Measurements from ENCODE around the gene NDST3.
"Not testable (repeated sequence)": the region's sequence is repeated elsewhere in the genome, so short reads cannot be mapped to it uniquely, and the experiment has no call there.

Gene NDST3

DNA sequence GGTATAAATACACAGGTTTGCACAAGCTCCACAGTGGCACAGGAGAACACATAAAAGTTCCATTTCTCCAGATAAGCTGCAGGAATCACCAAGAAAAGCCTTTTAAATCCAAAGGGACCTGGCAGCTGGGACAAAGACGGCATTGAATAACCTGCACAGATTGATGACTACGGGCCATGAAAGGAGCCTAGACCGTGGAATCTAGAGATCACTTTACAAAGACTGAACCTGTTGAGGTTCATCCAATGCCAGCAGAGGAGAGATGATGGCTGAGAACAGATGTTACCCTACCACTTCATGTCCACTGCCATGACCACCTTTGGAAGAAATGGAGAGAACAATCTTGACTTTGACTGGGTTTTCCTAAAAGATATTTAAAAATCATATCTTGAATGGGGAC, 229.8 kb downstream of the NDST3 start:
- H4K20me1 ChIP-seq (ENCODE audit: control insufficient read depth, insufficient read depth, low read depth, low read length), result no peaks in the 10 kb centered on the region

DNA sequence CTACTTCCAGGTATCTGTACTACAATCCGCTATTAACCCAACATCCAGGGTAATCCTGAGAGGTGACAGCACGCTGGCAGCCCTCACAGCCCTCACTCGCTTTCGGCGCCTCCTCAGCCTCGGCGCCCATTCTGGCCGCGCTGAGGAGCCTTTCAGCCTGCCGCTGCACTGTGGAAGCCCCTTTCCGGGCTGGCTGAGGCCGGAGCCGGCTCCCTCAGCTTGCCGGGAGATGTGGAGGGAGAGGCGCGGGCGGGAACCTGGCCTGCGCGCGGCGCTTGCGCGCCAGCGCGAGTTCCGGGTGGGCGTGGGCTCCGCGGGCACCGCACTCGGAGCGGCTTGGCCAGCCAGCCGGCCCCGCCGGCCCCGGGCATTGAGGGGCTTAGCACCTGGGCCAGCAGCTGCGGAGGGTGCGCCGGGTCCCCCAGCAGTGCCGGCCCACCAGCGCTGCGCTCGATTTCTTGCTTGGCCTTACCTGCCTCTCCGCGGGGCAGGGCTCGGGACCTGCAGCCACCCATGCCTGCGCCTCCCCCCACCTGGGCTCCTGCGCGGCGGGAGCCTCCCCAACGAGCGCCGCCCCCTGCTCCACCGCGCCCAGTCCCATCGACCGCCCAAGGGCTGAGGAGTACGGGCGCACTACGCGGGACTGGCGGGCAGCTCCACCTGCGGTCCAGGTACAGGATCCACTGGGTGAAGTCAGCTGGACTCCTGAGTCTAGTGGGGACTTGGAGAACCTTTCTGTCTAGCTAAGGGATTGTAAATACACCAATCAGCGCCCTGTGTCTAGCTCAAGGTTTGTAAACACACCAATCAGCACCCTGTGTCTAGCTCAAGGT, 231.2 kb downstream of the NDST3 start:
- no peaks in the 10 kb centered on the region for H3K9me2 ChIP-seq (replicated peaks; ENCODE audit: control insufficient read depth, low read length)
- H3K27me3 ChIP-seq (ENCODE audit: control insufficient read depth, low read length), result no peaks in the 10 kb centered on the region
- H4K20me1 ChIP-seq (ENCODE audit: control insufficient read depth, insufficient read depth, low read depth, low read length), result no peaks in the 10 kb centered on the region
- no peak overlapping the region for H3K4me3 ChIP-seq (ENCODE audit: low read length)
- TF ChIP-seq EZH2phosphoT487 (IDR thresholded peaks at IDR 0.05; ENCODE audit: borderline replicate concordance, low read length), result no peak
- no peaks in the 10 kb centered on the region for H3K4me1 ChIP-seq (ENCODE audit: control insufficient read depth, low read length)
- no peaks in the 10 kb centered on the region for H3K79me2 ChIP-seq (ENCODE audit: control insufficient read depth, low read length)
- no peaks in the 10 kb centered on the region for H3K36me3 ChIP-seq (ENCODE audit: control insufficient read depth, low read length)
- no peaks in the 10 kb centered on the region for H3K9me3 ChIP-seq (ENCODE audit: control insufficient read depth, insufficient read depth, low read length)
- no peaks in the 10 kb centered on the region for H3F3A ChIP-seq (ENCODE audit: control insufficient read depth, insufficient read depth)
- H3K27ac ChIP-seq (ENCODE audit: low read depth, low read length), result no peak overlapping the region
- H3K4me2 ChIP-seq (ENCODE audit: low read length), result no peak overlapping the region

More for the DNA sequence above, 229.8 kb downstream of the NDST3 start:
- TF ChIP-seq, protein P1, sequence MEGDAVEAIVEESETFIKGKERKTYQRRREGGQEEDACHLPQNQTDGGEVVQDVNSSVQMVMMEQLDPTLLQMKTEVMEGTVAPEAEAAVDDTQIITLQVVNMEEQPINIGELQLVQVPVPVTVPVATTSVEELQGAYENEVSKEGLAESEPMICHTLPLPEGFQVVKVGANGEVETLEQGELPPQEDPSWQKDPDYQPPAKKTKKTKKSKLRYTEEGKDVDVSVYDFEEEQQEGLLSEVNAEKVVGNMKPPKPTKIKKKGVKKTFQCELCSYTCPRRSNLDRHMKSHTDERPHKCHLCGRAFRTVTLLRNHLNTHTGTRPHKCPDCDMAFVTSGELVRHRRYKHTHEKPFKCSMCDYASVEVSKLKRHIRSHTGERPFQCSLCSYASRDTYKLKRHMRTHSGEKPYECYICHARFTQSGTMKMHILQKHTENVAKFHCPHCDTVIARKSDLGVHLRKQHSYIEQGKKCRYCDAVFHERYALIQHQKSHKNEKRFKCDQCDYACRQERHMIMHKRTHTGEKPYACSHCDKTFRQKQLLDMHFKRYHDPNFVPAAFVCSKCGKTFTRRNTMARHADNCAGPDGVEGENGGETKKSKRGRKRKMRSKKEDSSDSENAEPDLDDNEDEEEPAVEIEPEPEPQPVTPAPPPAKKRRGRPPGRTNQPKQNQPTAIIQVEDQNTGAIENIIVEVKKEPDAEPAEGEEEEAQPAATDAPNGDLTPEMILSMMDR (IDR thresholded peaks at IDR 0.05; ENCODE audit: low read depth, low read length, poor library complexity, severe bottlenecking), result no peak
- no peak for TF ChIP-seq EZH2phosphoT487 (IDR thresholded peaks at IDR 0.05; ENCODE audit: borderline replicate concordance, low read length)
- H3K9me3 ChIP-seq (ENCODE audit: control insufficient read depth, insufficient read depth, low read length), result no peaks in the 10 kb centered on the region
- no peaks in the 10 kb centered on the region for H3K36me3 ChIP-seq (ENCODE audit: control insufficient read depth, low read length)
- no peaks in the 10 kb centered on the region for H3K27me3 ChIP-seq (ENCODE audit: control insufficient read depth, low read length)
- no peak overlapping the region for H3K27ac ChIP-seq (ENCODE audit: low read depth, low read length)
- H3K4me1 ChIP-seq (ENCODE audit: control insufficient read depth, low read length), result no peaks in the 10 kb centered on the region
- no peaks in the 10 kb centered on the region for H3F3A ChIP-seq (ENCODE audit: control insufficient read depth, insufficient read depth)
- H3K4me2 ChIP-seq (ENCODE audit: low read length), result no peak overlapping the region
- H3K79me2 ChIP-seq (ENCODE audit: control insufficient read depth, low read length), result no peaks in the 10 kb centered on the region
- H3K4me3 ChIP-seq (ENCODE audit: low read length), result no peak overlapping the region
- H3K9me2 ChIP-seq (replicated peaks; ENCODE audit: control insufficient read depth, low read length), result no peaks in the 10 kb centered on the region

DNA sequence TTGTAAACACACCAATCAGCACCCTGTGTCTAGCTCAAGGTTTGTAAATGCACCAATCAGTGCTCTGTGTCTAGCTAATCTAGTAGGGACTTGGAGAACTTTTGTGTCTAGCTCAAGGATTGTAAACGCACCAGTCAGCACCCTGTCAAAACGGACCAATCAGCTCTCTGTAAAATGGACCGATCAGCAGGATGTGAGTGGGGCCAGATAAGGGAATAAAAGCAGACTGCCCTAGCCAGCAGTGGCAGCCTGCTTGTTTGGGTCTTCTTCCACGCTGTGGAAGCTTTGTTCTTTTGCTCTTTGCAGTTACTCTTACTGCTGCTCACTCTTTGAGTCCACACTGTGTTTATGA, 231.8 kb downstream of the NDST3 start:
- H3K4me1 ChIP-seq (ENCODE audit: control insufficient read depth, low read length); H4K20me1 ChIP-seq (ENCODE audit: control insufficient read depth, insufficient read depth, low read depth, low read length); H3K9me3 ChIP-seq (ENCODE audit: control insufficient read depth, insufficient read depth, low read length); H3K27me3 ChIP-seq (ENCODE audit: control insufficient read depth, low read length); H3K36me3 ChIP-seq (ENCODE audit: control insufficient read depth, low read length); H3K4me2 ChIP-seq (ENCODE audit: low read length); H3F3A ChIP-seq (ENCODE audit: control insufficient read depth, insufficient read depth); H3K27ac ChIP-seq (ENCODE audit: low read depth, low read length); H3K79me2 ChIP-seq (ENCODE audit: control insufficient read depth, low read length); H3K4me3 ChIP-seq (ENCODE audit: low read length); H3K9me2 ChIP-seq (replicated peaks; ENCODE audit: control insufficient read depth, low read length): not testable (repeated sequence)

DNA sequence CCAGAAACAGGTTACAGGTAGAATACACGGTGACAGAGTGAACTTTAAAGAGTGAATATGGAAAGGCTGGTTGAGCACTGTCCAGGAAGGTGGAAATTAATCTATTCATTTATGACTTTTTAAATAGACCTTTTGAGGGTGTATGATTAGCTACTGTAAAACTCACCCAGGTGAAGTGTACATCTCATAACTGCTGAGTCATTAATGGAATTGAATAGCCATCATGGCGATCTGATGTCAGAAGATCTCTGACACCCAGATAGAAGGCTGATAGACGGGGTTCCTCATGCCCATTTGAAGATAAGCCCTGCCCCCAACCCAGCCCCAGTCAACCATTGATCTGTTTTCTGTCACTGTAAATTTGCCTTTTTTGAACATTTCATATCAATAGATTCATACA, 234.5 kb downstream of the NDST3 start:
- no peaks in the 10 kb centered on the region for H3K9me3 ChIP-seq (ENCODE audit: control insufficient read depth, insufficient read depth, low read length)
- H3K27ac ChIP-seq (ENCODE audit: low read depth, low read length), result no peak overlapping the region
- no peaks in the 10 kb centered on the region for H3K4me1 ChIP-seq (ENCODE audit: control insufficient read depth, low read length)
- H3K9me2 ChIP-seq (replicated peaks; ENCODE audit: control insufficient read depth, low read length), result no peaks in the 10 kb centered on the region
- no peak overlapping the region for H3K4me3 ChIP-seq (ENCODE audit: low read length)
- H3F3A ChIP-seq (ENCODE audit: control insufficient read depth, insufficient read depth), result no peaks in the 10 kb centered on the region
- no peaks in the 10 kb centered on the region for H3K79me2 ChIP-seq (ENCODE audit: control insufficient read depth, low read length)
- no peaks in the 10 kb centered on the region for H3K36me3 ChIP-seq (ENCODE audit: control insufficient read depth, low read length)
- no peaks in the 10 kb centered on the region for H4K20me1 ChIP-seq (ENCODE audit: control insufficient read depth, insufficient read depth, low read depth, low read length)
- TF ChIP-seq EZH2phosphoT487 (IDR thresholded peaks at IDR 0.05; ENCODE audit: borderline replicate concordance, low read length), result no peak
- TF ChIP-seq, protein P1 (IDR thresholded peaks at IDR 0.05; ENCODE audit: low read depth, low read length, poor library complexity, severe bottlenecking), result no peak
- H3K27me3 ChIP-seq (ENCODE audit: control insufficient read depth, low read length), result no peaks in the 10 kb centered on the region
- H3K4me2 ChIP-seq (ENCODE audit: low read length), result no peak overlapping the region
